Mucosa of descending colon (tissue), 3 donors: ENCODE data around the gene ADCY9. TPM values are rescaled to one million over a fixed set of nuclear protein-coding genes. Genes with fewer than 3 reads are reported as not detected.
A peak's percentile ranks its signal among the peaks of the same experiment; 100 is the strongest.

Experiments
- ATAC-seq: fragments of 200-7000 bp; cut with Tn5 transposase; one replicate; pipeline ENCODE4 v1.9.1; 2020; ENCODE audit warnings: mild to moderate bottlenecking, moderate library complexity
- DNase-seq, 3 donors: peaks; one replicate each; pipeline ENCODE4 v3.0.0-alpha.2; 2020
- H3K36me3 ChIP-seq: fragments of 200-600 bp; one replicate; pipeline ENCODE4 v1.8.0; 2021; ENCODE audit warnings: low read depth, mild to moderate bottlenecking
- H3K4me1 ChIP-seq: fragments of 200-600 bp; one replicate; pipeline ENCODE4 v1.8.0; 2021; ENCODE audit warnings: low read depth, mild to moderate bottlenecking
- H3K4me3 ChIP-seq: fragments of 200-600 bp; one replicate; pipeline ENCODE4 v1.8.0; 2021; ENCODE audit warnings: mild to moderate bottlenecking
- H3K9me3 ChIP-seq: fragments of 200-600 bp; one replicate; pipeline ENCODE4 v1.8.0; 2021; ENCODE audit warnings: mild to moderate bottlenecking
- CTCF ChIP-seq: fragments of 200-600 bp; IDR thresholded peaks from one replicate; pipeline ENCODE4 v1.8.0; 2022; ENCODE audit warnings: antibody characterized with exemption, mild to moderate bottlenecking
- intact Hi-C, 2 donors: fragments of 100-400 bp; cut with DNase I in 1 of 2; cut with micrococcal nuclease in 1 of 2; formaldehyde crosslinking; loops; one replicate each; pipeline versions ENCODE4 v1.11.0 to v1.11.1; 2022; cut with DNase I, micrococcal nuclease
- total RNA-seq, 3 donors: library from RNA; stranded (reverse); fragmentation: NEBNext Ultra II Directional in 2 of 3; extraction: Animal tissue kit (Norgen Biotek cat#: 25700) in 2 of 3; gene quantifications; one replicate each; pipeline versions ENCODE4 v1.2.1 to v1.2.4, GENCODE V29; 2021 to 2023
- donor health status: DM: no; HTN: no; CAD: no; lungs with moderate emphysema.
- donor health status: DM: no; HTN: no; CAD: no.
- donor health status: DM: no; HTN: yes; CAD: no.

ADCY9 gene
- total RNA-seq, 3 donors from 2014 or later = 30.0 to 50.8 (median 41.8) TPM

DNA sequence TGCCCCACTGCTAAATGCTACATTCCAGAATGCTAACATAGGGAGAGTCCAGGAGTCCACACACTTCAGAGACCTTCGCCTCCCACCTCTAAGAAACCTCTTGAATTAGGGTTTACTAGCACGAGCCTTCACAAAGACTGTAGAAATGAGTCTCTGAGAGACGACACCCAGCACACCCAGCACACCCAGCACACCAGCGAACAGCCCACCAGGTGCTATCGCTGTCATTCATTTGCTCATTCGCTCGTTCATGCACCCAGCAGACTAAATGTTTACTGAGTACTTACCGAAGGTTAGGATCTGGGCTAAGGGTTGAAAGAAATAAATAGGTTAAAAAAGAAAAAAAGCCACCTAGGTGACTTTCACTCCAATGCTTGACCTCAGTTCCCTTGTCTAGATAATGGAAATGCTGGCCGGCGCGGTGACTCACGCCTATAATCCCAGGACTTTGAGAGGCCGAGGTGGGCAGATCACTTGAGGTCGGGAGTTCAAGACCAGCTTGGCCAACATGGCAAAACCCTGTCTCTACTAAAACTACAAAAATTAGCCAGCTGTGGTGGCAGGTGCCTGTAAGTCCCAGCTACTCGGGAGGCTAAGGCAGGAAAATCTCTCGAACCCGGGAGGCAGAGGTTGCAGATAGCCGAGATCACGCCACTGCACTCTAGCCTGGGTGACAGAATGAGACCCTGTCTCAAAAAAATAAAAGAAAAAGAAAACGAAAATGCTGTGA is 100.8 kb downstream of the ADCY9 start:
- H3K9me3 ChIP-seq = no peaks in the 10 kb centered on the region
- H3K4me1 ChIP-seq = peaks cover 37% of the 10 kb centered on the region
- H3K36me3 ChIP-seq = no peaks in the 10 kb centered on the region
- H3K4me3 ChIP-seq = no peak overlapping the region
- ATAC-seq (peak; percentile 41), DNase-seq (peak in 2 of 3 donors; percentile 58 to 67)
- no peak for TF ChIP-seq CTCF
- intact Hi-C loops = no loop called here

DNA sequence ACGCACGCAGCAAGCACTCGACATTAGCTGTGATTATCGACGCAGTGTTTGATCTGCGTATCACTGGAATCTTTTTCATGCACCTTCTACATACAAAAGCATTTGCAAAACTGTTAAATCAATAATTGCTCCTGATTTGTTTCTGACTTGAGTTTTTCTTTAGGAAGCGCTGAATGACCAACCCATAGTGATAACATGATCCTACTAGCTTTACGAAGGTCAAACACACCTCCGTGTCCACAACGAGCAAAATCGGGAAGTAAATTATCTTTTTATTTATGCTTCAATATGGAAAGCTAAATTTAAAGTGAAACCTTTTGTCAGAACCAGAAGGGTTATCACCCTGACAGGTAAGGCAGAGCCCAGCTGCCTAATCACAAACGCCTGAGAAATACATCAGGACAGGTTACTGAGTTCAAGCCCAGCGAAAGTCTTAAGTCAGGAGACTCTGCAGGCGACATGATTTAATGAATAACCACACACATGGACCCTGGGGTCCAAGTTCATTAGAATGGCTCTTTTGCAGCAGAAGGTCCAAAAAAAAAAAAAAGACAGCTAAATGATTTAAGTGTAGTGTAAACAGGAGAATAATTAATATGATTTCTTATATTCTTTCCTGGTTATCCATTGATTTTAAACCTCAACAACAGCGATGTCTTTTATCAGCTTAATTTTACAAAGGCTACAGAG is 104.2 kb downstream of the ADCY9 start:
- DNase-seq (no peak), ATAC-seq (no peak)
- Histone ChIP-seq H3K4me3 (no peak overlapping the region), H3K36me3 (no peaks in the 10 kb centered on the region), H3K9me3 (no peaks in the 10 kb centered on the region), H3K4me1 (peaks cover 15% of the 10 kb centered on the region)
- intact Hi-C loops = no loop called here
- no peak for TF ChIP-seq CTCF

DNA sequence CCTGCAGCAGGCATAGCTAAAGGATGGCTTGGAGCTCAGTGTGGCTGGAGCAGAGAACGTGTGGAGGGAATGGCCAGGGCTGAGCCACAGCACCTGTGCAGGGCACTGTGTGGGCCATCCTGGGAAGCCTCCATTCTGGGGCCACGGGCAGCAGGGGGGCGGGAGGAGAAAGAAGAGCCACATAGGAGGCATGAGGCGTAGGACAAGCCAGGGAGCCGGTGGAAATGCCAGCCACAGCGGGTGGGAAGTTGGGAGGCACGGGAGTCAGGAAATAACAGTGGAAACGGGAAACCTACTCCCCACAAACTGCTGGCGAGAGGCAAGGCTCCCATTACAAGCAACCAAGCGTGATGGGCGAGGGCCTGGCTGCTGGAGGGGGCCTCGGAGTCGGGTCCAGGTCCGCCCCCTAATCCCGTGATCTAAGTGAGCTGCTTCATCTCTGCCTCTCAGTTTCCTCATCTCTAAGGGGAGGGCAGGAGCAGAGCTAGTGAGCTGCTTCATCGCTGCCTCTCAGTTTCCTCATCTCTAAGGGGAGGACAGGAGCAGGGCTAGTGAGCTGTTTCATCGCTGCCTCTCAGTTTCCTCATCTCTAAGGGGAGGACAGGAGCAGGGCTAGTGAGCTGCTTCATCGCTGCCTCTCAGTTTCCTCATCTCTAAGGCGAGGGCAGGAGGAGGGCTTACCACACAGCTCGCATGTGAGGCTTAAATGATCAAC is 104.9 kb downstream of the ADCY9 start:
- Histone ChIP-seq H3K36me3 (no peaks in the 10 kb centered on the region), H3K4me1 (peaks cover 15% of the 10 kb centered on the region), H3K9me3 (no peaks in the 10 kb centered on the region), H3K4me3 (no peak overlapping the region)
- no peak for ATAC-seq
- DNase-seq = no peak
- TF ChIP-seq CTCF = no peak
- intact Hi-C loops = no loop called here

GRCh38 chr16:4010225-4011158 is 105.8 kb downstream of the ADCY9 start:
- H3K4me1 ChIP-seq = peaks cover 17% of the 10 kb centered on the region
- no peak for ATAC-seq
- no peak overlapping the region for H3K4me3 ChIP-seq
- no peaks in the 10 kb centered on the region for H3K9me3 ChIP-seq
- TF ChIP-seq CTCF = no peak
- intact Hi-C loops = no loop called here
- DNase-seq = no peak
- no peaks in the 10 kb centered on the region for H3K36me3 ChIP-seq

GRCh38 chr16:4009177-4009576 is 107.1 kb downstream of the ADCY9 start:
- no peak for TF ChIP-seq CTCF
- no peak overlapping the region for H3K4me3 ChIP-seq
- H3K4me1 ChIP-seq = peaks cover 12% of the 10 kb centered on the region
- no peaks in the 10 kb centered on the region for H3K9me3 ChIP-seq
- H3K36me3 ChIP-seq = no peaks in the 10 kb centered on the region
- ATAC-seq = no peak
- no peak for DNase-seq
- intact Hi-C loops = no loop called here
